ENCODE measurements around the gene CSTB.

- no peak for TF ChIP-seq CTCF (IDR thresholded peaks at IDR 0.05)
- no peak for TF ChIP-seq POLR2A (IDR thresholded peaks at IDR 0.05)
- TF ChIP-seq EP300 (IDR thresholded peaks at IDR 0.05): no peak
Measured at GRCh38 chr21:43741423-43742096, 34.5 kb downstream of the CSTB start.
